HG03460 (cell line): ENCODE measurements around the gene CADM2.

Source experiments
- ATAC-seq: cut with Tn5 transposase; IDR thresholded peaks from one replicate; pipeline ENCODE4 v1.9.1; 2021; ENCODE audit not compliant: unreplicated experiment

CADM2 gene

DNA sequence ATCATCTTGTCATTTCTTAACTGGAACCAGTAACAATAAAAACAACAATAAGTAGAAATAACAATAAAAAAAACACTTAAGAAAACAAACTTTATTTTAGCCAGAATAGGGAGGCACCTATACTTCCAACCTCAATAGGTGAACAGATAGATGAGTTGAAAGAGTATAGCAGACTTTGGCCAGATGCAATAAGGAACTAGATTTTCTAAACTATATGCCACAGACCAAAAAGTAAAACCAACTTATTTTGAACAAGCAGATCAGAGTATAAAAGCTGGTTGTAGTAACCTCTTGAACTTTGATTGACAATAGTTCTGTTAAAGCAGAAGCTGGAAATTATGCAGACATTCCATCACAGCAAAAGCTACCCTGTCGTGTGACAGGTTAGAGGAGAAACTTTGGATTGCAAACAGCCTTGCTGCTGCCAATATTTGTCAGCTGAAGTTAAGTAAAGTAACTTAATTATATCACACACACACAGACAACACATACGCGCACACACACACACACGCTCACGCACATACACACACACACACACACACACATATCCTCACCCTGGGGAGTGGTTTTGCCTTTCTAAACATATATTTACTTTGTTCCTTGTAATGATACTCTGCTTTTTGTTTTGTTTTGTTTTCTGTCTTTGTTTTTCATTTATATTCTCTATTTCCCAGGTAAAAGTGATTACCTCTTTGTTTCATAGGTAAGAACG is 1128.5 kb downstream of the CADM2 start:
- ATAC-seq = no peak

GRCh38 chr3:86104154-86104553 is 1145.4 kb downstream of the CADM2 start:
- ATAC-seq = no peak

DNA sequence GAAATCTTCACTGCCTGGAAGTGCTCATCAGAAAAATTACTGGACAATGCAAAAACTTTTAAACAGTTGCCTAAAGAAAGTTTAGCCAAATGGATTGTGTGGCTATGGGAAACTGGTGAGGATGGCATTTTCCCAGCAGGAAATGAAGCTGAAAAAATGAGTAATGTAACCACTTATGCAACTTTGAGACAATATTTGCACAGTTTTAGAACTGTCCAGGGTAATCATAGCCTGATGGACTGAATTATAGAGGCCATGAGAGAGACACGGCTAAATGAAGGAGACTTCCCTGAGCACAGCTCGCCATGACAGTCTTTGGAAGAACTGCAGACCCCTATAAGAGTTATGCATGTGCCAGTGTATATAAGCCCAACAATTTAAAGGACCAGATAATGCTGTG is 1150.6 kb downstream of the CADM2 start:
- no peak for ATAC-seq
